ENCODE data around the gene AHI1. TPM values are rescaled to one million over a fixed set of nuclear protein-coding genes. Genes with fewer than 3 reads are reported as not detected.

Gene AHI1
- total RNA-seq, 1 donor from 2014 or later, result 13.3 TPM

DNA sequence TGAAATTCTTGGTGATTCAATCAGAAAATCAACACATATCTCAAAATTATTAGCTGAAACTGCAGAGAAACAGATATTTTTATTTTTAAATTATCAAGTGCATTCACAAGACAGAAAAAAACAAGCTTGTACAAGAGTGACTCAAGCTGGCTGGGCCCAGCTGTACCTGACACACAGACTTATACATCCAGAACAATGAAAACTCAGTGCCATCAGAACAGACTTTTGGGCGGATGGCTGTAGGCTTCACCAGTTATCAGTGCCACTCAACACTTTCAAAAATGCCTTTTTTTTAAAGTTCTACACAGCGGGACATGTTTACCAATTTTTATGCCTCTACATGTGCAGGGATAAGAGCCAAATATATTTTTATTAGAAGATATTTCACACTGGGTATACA, 213.6 kb downstream of the AHI1 start:
- intact Hi-C loops (cut with DNase I), result no loop called here
- no peak for DNase-seq (ENCODE audit: low spot score)

DNA sequence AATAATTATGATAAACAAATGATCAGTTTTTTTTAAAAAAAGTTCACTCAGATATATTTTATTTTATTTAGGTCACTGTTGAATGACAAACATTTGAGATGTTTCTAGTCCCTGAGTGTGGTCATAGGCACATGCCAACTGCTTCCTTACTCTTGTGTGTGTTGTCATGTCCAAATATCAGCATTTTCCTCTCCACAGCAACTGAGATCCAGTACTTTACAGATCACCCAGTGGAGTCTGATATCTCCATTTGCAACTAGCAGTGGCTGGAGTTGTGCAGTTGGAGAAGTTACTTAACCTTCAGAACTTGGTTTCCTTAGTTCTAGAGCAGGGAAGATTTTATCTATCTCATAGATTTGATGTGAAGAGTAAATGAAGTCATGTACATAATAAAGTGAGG, 215.1 kb downstream of the AHI1 start:
- intact Hi-C loops (cut with DNase I), result no loop called here
- DNase-seq (ENCODE audit: low spot score), result no peak

DNA sequence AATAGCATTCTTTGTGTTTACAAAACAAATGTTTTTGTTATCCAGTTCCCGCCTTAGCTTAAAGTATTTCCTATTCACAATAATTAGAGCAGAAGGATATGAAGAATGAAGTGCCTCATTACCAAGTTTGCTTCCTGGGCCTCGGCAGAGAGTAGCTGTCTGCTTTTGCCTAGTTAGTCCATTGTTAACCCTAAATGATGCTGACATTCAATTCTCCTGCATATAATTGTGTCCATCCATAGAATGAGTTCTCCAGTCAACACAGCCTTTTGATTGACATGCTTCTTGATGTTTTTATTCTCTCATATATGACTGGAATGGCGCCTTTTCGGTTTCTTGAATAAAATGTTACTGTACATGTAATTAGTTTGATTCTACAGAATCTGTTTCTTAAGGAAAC, 215.6 kb downstream of the AHI1 start:
- intact Hi-C loops (cut with DNase I), result no loop called here
- DNase-seq (ENCODE audit: low spot score), result no peak

DNA sequence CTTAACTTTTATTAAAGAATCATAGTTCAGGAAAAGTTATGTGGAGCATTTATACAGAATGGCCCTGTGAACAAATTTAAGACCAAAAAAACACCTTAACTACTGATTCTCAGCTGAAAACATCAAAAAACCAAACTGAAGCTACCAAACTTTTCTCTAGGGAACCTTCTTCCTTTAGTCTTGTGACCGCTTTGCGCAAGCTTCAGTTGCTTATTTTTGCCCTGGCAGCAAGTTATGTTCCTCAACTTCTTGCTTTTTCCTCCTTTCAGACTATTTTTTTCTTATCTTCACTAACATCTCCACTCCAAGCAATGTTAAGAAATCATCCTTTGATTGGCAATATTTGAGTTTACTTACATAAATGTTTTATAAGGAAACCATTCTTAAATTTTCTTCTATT, 216.3 kb downstream of the AHI1 start:
- intact Hi-C loops (cut with DNase I), result no loop called here
- DNase-seq (ENCODE audit: low spot score), result no peak

DNA sequence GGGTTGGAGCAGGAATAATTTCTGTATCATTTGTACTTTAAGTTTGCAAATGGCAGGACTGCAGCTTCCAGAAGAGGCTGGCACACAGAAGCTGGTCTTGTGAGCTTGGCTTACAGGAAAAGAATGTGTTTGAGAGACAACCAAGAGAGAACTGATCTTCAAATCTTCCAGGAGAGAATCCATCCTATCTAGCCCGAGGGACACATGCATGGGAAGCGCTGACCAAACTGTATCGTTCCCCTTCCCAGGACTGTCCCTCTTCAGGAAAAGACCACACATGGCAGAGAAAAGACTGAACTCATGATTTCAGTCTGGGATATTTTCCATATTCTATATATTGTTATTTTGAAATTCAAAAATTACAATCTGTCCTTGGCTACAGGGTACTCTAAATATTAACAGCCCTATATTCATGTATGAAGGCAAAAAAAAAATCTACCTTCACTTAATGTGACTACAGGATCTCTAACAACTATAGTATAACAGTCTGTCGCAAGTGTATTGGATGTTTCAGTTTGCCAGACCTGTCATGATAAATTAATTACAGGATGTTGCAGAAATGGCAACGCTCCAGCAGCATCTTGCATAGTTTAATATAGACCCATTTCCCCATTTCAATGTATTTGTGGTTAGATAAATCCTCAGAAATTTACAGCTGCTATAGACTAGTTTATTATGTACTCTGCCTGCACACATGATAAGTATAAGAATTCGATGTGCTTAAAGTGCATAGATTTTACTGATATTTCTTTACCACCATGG, 217.0 kb downstream of the AHI1 start:
- DNase-seq (ENCODE audit: low spot score), result no peak
- intact Hi-C loops (cut with DNase I), result no loop called here

DNA sequence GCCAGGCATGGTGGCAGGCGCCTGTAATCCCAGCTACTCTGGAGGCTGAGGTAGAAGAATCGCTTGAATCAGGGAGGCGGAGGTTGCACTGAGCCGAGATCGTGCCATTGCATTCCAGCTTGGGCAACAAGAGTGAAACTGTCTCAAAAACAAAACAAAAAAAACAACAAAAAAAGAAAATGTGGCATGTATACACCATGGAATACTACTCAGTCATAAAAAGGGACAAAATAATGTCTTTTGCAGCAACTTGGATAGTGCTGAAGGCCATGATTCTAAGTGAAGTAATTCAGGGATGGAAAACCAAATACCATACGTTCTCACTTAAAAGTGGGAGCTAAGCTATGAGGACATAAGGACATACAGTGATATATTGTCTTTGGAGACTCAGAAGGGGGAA, 220.1 kb downstream of the AHI1 start:
- intact Hi-C loops (cut with DNase I), result no loop called here
- DNase-seq (ENCODE audit: low spot score), result no peak

DNA sequence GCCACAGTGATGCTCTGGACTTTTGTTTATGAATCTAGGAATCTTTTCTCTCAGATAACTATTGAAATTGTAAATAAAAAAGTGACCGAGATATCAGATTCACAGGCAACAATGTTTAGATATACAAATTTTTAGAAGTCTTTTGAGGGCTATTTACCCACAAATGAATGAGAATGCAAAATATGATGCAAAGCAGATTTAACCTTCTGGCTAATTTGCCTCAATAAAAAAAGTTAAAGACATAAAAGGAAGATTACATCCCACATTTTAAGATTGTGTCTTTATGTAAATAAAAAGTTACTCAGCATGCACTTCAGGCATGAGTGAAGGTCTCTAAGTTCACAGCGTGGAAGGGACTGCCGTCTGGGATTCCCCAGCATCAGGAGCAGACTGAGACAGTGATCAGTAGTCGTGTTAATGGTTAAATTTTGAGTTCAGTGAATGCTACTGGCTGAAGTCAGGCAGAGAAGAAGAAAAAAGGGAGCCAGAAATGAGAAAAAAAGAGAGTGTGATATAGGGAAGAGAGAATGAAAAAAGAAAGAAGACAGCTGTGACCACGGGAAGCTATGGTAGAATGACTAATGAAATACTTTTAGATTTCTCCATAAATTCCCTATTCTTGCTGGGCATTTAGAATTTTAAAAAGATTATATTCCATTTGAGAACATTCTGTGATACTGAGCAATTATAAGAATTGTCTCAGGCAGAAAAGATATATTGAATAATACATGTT, 222.8 kb downstream of the AHI1 start:
- intact Hi-C loops (cut with DNase I), result no loop called here
- DNase-seq (ENCODE audit: low spot score), result no peak

DNA sequence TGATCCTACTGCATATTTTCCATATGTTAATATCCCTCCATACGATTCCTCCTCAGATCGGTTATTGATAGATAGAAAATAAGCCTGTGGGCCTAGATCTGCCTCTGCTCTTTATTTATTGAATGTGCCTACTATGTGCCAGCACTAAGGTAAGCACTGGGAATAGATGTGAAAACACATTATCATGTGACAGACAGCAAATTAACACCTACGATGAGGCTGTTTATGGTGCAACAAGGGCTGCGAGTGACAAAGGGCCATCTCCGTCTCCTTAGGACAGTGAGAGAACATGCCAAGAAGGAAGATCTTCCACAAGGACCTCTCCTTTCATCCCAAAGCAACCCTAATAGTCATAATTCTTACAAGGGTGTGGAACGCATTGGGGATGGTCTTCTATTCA, 225.9 kb downstream of the AHI1 start:
- DNase-seq (ENCODE audit: low spot score), result no peak
- intact Hi-C loops (cut with DNase I), result no loop called here

DNA sequence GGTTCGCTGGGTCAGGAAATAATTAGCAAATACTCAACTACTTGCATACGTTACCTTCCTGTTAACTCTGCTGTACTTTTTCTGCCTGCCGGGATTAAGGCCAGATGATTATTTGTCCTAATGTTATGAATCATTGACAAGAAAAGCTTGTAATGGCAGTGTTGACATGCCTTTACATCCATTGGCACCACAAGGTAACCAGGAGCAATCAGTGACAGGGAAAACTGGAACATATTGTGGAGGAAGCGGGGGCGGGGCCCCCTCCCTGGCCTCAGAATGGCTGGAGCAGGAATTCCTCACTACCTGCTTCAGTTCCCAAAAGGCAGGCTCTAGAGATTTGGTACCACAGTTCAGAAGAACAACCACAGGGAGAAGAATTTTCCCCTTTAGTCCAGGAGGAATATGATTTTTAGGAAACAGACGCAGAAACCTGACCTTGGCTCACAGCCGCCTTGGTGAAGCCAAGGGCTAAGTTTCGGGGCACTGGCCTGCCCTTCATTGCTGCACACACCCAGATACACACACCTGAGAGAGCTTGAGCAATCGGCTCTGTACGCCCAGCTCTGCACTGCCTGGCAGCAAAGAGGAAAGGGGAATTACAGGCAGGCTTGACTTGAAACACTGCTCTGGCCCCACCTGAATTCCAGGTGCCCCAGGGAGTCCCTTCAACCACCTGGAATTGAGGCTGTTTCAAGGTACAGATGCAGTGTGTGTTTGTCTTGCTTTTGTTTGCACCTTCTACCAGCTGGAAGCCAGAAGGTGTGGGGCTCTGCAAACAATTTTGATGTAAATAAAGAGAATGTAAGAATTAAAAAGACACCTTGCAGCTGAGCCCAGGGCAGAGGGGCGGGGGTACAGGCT, 226.6 kb downstream of the AHI1 start:
- DNase-seq (ENCODE audit: low spot score), result no peak
- intact Hi-C loops (cut with DNase I), result no loop called here

DNA sequence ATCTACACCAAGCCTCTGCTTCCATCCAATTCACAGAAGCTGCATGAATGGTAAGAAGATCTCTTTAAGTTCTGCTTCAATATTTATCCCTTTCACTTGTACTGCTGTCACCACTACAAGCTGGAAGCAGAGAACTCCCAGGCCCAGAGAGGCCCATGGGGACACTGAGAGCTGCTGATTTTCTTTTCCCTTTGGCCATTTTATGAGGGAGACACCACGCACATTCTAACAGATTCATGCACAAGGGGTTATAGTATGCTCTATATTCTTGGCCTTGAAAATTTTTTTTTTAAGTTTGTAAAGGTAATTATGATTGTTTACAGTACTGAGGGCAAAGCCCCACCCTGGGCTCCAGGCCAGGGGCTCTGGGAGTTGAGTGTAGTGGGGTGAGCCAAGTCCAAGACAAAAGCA, 228.1 kb downstream of the AHI1 start:
- intact Hi-C loops (cut with DNase I), result no loop called here
- no peak for DNase-seq (ENCODE audit: low spot score)

DNA sequence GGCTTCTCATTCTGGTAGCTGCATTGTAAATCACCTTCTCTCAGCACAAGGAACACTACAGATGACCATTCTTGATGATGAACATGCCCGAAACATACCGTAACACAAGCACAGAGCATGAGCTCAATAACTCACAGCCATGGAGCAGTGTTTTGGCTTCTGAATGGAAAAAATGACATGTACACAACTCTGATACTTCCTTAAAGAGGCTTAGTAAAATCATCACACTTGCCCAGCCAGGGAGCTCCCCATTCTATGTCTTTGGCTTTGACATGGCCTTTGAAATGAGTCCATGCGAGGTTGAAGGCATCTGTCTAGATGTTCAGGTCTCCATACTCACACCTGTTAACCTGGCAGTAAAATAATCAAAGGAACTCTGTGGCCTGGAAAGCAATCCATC, 228.8 kb downstream of the AHI1 start:
- intact Hi-C loops (cut with DNase I), result no loop called here
- DNase-seq (ENCODE audit: low spot score), result no peak

DNA sequence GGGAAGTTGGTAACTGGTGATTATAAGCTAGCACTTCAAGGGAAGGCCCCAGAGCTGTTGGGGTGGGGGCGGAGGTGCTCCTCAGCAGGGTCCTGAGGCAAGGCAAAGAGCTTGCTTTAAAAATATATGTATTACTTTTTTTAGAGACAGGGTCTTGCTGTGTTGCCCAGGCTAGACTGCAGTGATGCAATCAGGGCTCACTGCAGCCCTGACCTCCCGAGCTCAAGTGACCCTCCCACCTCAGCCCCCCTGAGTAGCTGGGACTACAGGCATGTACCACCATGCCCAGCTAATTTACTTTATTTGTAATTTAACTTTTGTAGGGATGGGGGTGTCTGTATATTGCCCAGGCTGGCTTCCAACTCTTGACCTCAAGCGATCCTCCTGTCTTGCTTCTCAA, 229.3 kb downstream of the AHI1 start:
- intact Hi-C loops (cut with DNase I), result no loop called here
- DNase-seq (ENCODE audit: low spot score), result no peak

DNA sequence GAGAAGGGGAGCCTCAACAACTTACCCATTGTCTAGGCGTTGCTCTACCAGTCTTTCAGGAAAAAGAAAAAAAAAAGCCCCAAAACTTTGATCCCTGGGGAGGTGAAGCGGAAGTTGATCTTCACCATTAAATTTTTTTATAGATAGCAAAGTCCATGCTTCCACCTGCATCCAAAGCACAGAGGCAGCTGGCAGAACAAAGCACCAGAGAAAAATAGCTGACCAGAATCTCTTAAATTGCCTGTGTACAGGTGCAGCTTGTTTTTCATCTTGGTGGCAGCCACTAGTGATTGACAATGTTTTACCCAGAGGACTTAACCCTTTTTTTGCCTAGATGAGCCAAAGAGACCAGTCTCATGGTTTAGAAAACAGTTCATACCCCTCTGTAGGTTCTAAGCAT, 230.5 kb downstream of the AHI1 start:
- intact Hi-C loops (cut with DNase I), result no loop called here

DNA sequence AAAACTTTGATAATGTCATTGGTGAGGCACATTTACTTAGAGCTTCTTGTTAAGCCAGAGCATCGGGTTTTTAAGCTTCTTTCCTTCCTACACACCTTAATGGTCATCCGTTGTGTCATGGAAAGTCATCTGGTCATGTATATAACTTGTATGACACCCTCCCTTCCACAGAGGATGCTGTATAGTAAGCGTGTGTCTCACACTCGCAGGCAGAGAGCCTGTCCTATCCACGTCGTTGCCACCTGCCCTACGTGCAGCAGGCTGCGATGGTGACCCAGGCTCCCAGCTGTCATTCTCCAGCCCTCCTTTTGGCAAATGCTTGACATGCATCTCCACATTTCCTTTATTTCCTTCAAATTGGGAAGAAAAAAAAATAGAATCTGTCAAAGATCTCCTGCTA, 230.9 kb downstream of the AHI1 start:
- intact Hi-C loops (cut with DNase I), result no loop called here
- no peak for DNase-seq (ENCODE audit: low spot score)

More for the DNA sequence above, 230.5 kb downstream of the AHI1 start:
- no peak for DNase-seq (ENCODE audit: low spot score)

DNA sequence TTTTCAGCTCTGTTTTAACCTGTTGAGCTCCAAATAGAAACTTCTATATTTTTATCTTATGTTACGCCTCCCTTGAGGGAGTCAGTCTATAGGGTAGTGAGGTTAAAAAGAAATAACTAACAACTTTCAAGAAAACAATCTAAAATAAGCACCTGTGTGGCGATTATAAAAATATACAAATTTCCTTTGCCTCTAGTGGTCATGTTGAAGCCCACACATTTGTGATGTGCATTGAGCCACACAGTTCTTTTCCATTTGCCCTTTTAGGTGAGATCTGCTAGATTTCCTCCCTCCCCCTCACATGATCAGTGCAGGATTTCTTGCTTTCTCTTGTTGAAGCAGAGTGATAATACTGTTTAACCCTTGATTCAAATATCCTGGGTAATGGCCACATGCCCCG, 232.3 kb downstream of the AHI1 start:
- intact Hi-C loops (cut with DNase I), result no loop called here
- no peak for DNase-seq (ENCODE audit: low spot score)

DNA sequence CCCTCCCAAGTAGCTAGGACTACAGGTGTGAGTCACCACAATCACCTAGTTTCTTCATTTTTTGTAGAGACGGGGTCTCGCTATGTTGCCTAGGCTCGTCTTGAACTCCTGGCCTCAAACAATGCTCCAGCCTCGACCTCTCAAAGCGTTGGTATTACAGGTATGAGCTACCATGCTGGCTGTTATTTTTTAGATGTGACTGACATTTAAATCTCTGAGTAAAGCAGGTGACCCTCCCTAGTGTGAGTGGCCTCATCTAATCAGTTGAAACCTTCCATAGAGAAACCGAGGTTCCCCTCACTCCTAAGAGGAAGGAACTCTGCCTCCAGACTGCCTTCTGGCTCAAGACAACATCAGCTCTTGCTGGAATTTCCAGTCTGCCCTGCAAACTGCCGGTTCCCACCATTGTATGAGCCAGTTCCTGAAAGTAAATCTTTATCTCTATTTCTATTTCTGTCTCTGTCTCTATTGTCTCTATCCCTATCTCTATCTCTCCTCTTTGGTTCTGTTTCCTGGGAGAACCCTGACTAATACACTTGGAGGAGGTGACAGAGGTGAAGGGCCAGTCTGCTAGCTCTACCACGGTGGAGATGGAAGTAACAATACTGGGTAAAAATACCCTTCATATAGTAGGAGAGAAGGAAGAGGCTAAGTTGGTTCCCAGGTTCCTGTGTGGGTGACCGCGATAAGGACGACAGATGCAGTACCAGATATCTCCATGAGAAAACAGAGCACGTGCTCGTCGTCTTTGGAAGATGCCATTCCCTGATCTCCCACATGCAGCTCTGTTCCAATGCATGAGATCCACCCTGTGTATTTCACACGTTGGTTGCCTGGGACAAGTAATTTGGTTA, 235.4 kb downstream of the AHI1 start:
- no peak for DNase-seq (ENCODE audit: low spot score)
- intact Hi-C loops (cut with DNase I), result no loop called here

DNA sequence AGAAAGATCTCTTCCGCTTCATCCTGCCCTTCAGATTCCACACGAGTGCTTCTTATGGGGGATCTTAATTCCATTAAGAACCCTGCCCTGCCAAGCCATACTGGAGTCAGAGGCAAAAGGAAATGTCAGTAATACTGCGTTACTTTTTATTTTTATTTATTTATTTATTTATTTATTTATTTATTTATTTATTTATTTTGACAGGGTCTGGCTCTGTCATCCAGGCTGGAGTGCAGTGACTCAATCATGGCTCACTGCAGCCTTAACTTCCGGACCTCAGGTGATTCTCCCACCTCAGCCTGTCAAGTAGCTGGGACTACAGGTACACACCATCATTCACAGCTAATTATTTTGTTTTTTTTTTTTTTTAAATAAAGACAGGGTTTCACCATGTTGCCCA, 236.9 kb downstream of the AHI1 start:
- intact Hi-C loops (cut with DNase I), result no loop called here
- no peak for DNase-seq (ENCODE audit: low spot score)

DNA sequence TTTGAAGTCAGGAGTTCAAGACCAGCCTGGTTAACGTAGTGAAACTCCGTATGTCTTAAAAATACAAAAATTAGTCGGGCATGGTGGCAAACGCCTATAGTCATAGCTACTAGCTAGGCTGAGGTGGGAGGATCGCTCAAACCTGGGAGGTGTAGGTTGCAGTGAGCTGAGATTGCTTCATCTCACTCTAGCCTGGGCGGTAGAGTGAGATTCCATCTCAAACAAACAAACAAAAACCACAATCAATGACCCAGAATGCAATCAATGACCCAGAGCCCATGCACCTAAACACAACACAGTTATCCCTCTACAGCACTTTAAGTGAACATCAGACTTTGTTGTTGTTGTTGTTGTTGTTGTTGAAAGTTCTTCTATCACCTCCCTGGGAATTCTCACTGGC, 238.6 kb downstream of the AHI1 start:
- intact Hi-C loops (cut with DNase I), result no loop called here
- no peak for DNase-seq (ENCODE audit: low spot score)

DNA sequence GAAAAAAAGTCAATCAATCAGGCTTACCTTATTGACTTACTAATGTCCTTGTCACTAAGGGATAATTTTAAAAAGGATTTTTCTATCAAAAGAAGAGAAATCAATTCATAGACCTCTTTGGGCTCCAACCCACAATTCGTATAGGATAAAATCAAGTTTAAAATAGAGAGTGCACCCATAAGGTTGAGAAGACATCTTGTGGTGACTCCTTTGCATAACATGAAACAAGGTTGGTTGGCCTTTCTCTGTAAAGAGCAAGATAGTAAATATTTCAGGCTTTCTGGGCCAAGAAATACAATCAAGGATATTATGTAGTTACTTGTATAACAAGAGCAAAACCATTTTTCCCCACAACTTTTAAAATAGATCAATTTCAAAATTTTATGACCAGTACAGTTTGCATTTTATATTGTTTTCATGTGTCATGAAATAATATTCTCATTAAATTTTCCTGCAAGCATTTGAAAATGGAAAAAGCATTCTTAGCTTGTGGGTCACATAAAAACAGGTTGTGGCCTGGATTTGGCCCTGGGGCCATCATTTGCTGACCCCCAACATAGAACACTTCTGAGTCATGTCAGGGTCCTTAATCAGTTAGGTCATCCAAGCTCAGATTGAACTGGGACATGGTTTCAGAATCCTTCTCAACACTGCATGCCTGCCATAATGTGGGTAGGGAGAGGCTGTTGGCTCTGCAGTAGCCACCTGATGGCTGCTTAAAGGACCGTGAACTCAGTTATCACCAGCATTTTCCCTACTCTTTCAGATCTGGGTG, 239.7 kb downstream of the AHI1 start:
- intact Hi-C loops (cut with DNase I), result no loop called here

More for the DNA sequence above, 239.7 kb downstream of the AHI1 start:
- DNase-seq (ENCODE audit: low spot score), result no peak
